Gastrocnemius medialis (tissue), 4 donors: ENCODE results near the gene HSD3B7.

Source experiments
- CTCF ChIP-seq, 5 experiments: fragments of 450-650 bp in 3 of 5; fragments of 200-600 bp in 2 of 5; sonication (generic) in 2 of 5; IDR thresholded peaks in 4 of 5; conservative IDR thresholded peaks in 1 of 5; 1 replicate in 4 of 5; 2 replicates in 1 of 5; pipeline ENCODE4 v1.5.1; 2016 to 2019; ENCODE audit warnings: antibody characterized with exemption in 5 of 5, mild to moderate bottlenecking in 3 of 5, moderate library complexity in 3 of 5
- POLR2A ChIP-seq, 2 donors: fragments of 450-650 bp; IDR thresholded peaks; one replicate each; pipeline ENCODE4 v1.6.1; 2017; ENCODE audit warnings: antibody characterized with exemption in 2 of 2, mild to moderate bottlenecking in 2 of 2, moderate library complexity in 2 of 2

GRCh38 chr16:30963925-30964511, 21.0 kb upstream of the HSD3B7 start:
- no peak for TF ChIP-seq CTCF (IDR thresholded peaks at IDR 0.05 in 4 of 5, conservative IDR thresholded peaks at IDR 0.05 in 1 of 5)
- TF ChIP-seq POLR2A (IDR thresholded peaks at IDR 0.05): no peak
